Hematopoietic multipotent progenitor cell treated with erythropoietin and hydrocortisone succinate and interleukin-3 and kit ligand, for 6 days (in vitro differentiated cells): ENCODE data around the gene PREX1.

ENCODE experiments used
- DNase-seq: peaks from one replicate; pipeline ENCODE4 v3.0.0-alpha.2; 2015

The PREX1 gene

DNA sequence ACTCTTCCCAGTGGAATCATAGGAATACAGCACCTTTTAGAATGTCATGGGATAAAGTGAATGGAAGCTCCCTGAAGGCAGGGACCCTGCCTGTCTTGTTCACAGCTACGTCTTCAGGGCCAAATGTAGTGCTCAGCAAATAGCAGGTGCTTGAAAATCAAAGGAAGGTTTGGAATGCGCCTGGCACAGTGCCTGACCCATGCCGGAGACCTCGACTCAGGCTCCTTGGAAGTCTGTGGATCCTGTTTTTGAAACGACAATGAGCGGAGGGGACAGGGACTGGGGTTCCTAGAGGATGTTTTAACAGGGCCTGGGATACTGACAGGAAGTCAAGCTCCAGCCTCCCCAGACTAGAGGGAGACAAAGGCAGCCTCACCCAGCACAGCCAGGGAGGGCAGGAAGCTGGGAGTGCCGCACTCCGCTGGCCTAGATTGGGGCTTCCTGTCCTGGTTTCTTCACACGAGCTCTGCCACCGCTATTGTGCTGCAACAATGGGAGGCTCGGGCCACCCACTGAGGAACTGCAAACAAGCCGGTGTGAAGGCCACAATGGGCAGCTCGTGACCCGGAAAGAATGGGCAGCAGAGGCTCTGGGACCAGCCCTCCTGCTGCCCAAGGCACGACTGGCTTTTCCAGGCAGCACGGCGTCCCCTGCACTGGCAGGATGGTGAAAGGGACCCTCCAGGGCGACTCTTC is 76.7 kb downstream of the PREX1 start:
- DNase-seq = peak; percentile 74

DNA sequence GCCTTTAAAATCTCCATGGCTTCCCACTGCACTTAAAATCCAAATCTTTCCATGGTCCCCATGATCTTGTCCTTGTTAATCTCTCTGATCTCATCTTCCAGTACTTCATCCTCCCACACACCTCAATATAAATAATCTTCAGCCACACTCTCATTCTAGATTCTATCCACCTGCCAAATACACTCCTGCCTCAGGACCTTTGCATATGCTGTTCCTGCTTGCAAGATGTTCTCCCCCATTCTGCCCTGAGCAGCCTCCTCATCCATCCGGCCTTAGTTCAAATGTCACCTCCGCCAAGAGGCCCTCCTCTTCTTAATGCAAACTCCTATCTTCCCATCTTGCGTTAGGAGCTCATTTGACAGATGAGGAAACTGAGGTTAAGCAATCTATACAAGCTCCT is 77.4 kb downstream of the PREX1 start:
- no peak for DNase-seq

DNA sequence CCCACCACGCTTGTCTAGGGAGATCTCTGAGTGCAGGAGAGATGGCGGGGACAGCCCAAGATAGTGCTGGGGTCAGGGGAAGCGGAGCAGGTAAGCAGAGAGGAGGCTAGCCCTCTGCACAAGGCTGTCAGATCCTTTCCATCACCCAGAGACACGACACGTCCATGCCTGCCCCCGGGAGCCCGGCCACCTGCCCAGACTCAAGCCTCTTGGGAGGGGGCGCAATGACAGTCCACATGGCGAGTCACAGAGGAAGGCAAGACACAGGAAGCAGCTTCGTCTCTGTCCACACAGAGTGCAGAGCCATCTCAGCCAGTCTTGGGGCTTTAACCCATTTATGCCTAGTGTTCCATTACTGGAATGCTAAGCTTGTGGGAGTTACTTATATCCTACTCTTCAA is 78.4 kb downstream of the PREX1 start:
- DNase-seq = no peak

GRCh38 chr20:48748556-48748955 is 79.2 kb downstream of the PREX1 start:
- DNase-seq = no peak

GRCh38 chr20:48747840-48748414 is 79.9 kb downstream of the PREX1 start:
- no peak for DNase-seq

DNA sequence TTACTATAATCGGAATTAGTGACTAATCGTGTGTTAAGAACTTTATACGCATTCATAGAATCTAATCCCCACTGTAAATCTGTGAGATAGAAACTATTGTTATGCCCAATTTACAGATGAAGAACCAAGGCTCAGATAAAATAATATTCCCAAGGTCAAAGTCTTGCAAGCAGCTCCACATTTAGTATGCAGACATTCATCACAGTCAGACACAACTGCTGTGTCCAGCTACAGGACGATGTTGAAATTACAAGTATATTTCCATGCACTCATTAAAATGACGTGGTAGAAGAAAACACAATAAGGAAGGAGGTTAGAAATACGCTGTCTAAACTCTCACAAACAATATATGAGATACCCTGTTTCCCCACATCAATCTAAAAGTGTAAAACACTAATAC is 82.5 kb downstream of the PREX1 start:
- DNase-seq = no peak

DNA sequence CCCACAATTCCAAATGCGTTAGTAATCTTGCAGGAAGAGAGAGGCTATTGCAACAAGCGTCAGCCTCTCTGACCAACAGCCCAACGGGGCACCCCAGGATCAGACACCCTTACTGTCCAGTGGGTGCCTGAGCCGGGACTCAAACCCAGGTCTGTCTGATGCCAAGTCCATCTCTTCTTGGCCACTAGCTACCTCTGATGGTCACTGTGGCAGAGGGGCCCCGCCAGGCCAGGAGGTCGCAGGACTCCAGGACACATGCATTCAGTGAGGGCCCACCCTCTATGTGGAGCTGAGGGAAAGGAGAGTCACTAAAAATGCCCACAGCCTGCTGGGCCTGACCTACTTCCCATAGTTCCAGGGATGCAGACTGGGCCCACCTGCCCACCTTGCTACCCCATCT is 83.3 kb downstream of the PREX1 start:
- no peak for DNase-seq

DNA sequence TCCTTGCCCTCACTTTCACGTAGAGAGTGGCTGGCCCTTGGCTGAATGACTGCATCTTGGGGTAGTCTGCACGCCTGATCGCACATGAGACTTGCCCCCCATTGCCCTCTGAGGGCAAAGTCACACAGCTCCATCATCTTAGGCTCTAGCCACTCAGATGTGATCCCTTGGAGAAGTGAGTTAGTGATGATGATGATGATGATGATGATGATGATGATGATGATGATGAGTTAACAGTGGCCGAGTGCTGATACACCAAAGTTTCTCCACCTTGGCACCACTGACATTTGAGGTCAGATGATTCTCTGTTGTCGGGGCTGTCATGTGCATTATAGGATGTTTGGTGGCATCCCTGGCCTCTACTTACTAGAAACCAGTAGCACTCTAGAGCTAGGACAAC is 84.0 kb downstream of the PREX1 start:
- no peak for DNase-seq

DNA sequence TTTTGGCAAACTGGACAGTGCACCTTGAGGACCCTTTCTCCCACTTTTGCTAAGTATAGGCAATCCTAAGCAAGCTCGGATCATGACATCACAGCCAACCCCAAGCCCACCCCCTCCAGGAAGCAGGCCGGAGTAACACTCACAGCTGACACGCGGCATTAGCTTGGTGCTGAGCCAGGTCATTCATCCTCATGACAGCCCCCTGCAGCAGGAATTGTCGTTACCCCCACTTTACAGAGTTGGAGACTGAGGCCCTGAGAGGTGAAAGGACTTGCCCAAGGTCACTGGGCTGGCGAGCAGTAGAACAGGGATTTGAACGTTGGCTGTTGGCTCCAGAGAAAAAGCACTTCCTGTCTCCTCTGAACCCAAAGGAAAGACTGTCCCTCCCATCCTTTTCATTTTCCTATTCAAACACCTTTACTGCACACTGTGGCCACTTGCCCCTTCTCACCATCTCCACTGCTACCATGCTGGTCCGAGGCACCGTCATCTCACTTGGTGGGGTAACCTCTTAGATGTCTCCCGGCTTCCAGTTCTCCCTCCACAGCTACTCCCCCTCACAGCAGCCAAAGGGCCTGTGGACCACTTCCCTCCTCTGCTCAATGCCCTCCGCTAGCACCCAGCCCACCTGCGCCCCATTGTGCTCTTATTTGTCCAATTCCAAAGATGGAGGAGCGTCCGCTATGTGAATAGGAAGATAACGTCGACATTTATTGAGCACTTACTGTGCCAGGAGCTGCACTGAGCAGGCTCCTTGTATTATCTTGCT is 84.7 kb downstream of the PREX1 start:
- DNase-seq = no peak

- no peak for DNase-seq
Measured at GRCh38 chr20:48742233-48742632, 85.6 kb downstream of the PREX1 start.

DNA sequence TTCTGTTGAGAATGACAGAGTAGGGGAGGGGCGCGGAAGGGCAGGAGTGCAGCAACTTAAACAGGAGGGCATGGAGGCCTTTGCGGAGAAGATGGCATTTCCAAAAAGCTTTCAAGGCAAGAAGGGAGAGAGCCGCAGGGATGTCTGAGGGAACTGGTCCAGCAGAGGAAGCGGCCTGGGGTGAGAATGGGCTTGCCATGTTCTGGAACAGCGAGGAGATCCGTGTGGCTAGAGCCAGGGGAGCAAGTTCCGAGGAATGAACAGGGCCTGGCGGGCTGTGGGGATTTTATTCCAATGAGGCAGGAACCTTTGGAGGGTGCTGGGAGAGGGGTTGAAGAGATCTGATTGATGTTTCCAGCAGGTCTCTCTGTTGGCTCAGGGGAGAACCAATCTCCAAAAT is 86.1 kb downstream of the PREX1 start:
- no peak for DNase-seq

DNA sequence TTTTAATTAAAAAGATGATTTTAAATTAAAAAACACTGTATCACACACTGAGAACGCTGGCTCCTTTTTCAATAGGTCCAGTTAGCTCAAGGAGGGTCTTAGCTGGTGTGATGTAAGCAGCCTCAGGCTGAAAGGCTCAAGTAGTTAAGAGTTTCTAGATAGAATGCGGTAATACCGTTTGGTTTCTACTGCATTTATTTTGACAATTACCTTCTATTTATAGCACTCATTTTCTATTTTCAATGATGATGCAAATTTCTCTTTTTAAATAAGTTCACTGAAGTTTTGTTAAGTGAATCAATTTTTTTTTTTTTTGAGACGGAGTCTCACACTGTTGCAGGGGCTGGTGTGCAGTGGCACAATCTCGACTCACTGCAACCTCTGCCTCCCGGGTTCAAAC is 87.1 kb downstream of the PREX1 start:
- no peak for DNase-seq

DNA sequence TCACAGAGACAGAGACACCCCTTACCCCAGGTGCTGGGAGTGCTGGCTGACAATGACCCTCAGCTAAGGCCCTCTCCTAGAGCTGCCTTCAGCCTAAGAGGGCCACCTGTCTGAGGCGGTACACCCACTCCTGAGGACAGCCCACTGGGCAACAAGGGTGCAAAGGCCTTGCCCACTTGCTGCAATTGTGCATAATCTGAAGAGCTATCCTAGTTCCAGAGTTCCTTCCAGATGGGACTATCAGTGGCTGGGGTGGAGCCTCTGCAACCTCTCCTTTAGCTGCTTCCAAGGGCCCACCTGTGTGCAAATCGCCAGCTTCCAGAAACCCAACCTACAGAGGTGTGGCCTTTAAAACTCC is 87.5 kb downstream of the PREX1 start:
- DNase-seq = no peak

GRCh38 chr20:48739395-48740291 is 88.2 kb downstream of the PREX1 start:
- no peak for DNase-seq

DNA sequence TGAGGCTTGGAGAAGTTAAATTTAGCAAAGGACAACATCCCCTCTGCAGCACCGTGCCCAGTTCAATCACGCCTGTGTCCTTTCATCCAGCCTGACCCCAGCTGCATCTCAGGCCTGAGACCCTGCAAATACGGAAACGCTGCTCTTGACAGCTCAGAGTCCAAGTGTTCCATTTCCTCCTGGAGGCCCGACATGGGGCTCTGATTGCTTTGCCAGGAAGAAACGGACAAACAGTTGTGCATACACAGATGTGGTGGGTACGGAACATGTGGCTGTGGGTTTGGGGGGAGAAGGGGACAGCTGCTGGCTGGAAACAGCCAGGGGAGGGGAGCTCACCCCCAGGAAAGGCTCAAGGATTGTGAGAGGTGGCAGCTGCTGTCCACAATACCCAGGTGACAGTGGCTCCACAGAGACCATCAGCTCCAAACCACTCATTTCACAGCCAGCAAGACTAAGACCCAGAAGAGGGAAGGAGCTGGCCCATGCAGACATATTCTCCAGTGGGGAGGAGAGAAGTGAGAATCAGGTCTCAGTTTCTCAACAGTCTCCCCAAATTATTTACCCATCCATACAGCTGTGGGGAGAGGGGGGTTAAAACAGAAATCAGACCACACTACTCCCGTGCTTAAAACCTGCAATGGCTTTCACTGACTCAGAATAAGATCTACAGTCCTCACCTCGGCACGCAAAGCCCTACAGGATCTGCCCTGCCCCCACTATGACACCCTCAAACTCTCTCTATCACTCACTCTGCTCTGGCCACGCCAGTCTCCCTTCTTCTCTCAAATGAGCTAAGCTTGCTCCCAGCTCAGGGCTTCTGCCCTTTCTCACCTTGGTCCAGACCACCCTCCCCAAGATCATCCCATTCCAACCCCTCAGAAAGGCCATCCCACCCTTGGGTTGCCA is 89.1 kb downstream of the PREX1 start:
- DNase-seq = no peak

DNA sequence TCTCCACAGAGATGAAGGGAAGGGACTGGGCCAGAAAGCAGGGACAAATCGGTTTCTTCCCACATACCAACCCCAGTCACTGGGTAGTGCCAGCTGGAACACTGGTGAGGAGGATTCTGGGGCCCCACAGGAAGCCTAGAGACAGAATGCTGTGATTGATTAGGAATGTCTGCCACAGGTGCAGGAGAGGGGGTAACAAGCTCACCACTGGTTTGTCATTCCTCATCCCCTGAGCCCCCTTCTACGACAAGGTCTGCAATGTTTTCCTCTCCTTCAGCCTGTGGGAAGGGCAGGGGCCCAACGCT is 89.8 kb downstream of the PREX1 start:
- no peak for DNase-seq

GRCh38 chr20:48737434-48738093 is 90.2 kb downstream of the PREX1 start:
- no peak for DNase-seq

- DNase-seq = peak; percentile 32
Measured at GRCh38 chr20:48736636-48737035, 91.2 kb downstream of the PREX1 start.

GRCh38 chr20:48736231-48736630 is 91.6 kb downstream of the PREX1 start:
- no peak for DNase-seq

- DNase-seq = no peak
Measured at GRCh38 chr20:48735112-48735511, 92.7 kb downstream of the PREX1 start.

DNA sequence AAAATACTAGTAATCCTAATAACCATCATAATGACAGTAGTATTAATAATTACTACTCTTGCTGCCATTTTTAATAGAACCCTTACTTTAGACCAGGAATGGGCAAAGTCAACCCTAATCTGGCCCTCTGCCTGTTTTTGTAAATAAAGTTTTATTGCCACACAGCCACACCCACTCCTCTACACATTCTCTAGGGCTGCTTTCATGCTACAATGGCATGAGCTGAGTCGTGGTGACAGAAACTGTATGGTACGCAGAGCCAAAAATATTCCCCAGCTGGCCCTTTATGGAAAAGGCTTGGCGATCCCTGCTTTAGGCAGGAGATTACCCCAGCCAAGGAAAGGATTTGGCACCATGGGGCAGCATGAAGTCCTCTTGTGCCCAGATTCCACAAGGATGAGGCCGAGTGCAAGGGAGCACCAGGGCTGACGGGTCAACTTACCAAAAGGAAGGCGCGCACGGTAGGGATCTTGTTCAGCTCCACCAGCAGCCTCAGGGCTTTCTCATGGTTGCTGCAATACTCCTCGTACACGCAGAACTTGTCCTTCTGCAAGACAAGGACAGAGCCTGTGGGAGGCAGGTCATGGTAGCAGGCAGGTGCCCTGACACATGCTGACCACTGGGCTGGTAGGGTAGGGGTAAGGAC is 93.6 kb downstream of the PREX1 start:
- DNase-seq = no peak
